Measurements from ENCODE around the gene IRF2.
A peak's percentile ranks its signal among the peaks of the same experiment; 100 is the strongest.

The IRF2 gene

DNA sequence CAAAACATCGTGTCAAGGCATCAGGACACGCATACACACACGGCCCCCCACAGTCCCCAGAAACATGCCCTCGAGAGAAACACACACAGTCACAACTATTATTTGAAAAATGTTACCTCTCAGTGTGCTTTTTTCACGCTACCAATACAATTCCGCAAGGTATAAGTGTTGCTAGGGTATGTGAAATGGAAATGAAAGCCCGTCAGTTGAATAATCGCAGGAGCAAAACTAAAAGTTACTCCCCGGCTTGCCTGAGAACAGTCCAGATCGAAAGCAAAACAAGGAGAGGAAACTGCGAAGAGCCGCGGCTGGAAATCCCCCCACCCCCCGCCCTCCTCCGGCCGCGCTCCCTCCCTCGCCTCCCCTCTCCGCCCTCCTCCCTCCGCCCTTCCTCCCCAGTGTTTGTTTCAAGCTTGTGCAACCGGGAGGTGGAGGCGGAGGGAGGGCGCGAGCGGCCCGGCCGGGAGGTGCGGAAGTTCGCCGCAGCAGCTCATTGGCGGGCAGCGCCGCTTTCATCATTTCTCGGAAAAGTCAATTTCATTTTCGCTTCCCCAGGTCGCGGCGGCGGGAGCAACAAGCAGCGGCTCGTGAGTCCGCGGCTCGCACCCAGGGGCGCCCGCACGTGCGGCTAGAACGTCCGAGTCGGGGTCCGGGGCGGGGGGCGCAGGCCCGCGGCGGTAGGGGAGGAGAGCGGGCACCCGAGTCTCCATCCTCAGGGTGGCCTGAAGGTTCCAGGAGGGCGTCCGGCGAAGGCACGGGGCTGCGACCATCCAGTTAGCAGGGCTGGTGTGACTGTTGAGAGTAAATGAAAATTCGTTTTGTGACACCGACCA lies at the start of gene IRF2:
IRF2 (minus strand) TSS at position 288 of the 833 bp plus-strand sequence. CDS start 45,486 bp downstream, outside the sequence.
- DNase-seq (ENCODE audit: insufficient read length, low spot score), result peak; percentile 78

DNA sequence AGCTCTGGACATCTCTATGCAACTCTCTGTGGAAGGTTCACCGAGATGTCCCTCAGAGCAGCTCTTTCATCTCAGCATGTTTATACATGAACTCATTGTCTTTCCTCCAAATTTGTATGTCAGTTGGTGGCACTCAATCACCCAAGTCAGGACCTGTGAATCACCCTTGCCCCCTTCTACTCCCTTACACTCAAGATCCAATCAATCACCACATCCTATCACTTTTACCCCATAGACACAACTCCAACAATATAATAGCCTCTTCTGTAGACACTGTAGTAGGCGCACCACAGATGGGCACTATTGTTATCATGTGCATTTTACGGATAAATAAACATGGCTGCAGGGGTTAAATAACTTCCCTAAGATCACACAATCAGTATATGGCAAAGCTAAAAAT lies 41.3 kb upstream of the IRF2 start:
- DNase-seq (ENCODE audit: insufficient read length, low spot score) (no peak), FAIRE-seq (no peak)
- TF ChIP-seq, protein P1, sequence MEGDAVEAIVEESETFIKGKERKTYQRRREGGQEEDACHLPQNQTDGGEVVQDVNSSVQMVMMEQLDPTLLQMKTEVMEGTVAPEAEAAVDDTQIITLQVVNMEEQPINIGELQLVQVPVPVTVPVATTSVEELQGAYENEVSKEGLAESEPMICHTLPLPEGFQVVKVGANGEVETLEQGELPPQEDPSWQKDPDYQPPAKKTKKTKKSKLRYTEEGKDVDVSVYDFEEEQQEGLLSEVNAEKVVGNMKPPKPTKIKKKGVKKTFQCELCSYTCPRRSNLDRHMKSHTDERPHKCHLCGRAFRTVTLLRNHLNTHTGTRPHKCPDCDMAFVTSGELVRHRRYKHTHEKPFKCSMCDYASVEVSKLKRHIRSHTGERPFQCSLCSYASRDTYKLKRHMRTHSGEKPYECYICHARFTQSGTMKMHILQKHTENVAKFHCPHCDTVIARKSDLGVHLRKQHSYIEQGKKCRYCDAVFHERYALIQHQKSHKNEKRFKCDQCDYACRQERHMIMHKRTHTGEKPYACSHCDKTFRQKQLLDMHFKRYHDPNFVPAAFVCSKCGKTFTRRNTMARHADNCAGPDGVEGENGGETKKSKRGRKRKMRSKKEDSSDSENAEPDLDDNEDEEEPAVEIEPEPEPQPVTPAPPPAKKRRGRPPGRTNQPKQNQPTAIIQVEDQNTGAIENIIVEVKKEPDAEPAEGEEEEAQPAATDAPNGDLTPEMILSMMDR (IDR thresholded peaks at IDR 0.05; ENCODE audit: insufficient read depth, missing control alignments), result no peak

More for the DNA sequence above, at the start of gene IRF2:
- TF ChIP-seq, protein P1 (IDR thresholded peaks at IDR 0.05; ENCODE audit: insufficient read depth, missing control alignments), result no peak
- FAIRE-seq, result no peak

- DNase-seq (ENCODE audit: insufficient read length, low spot score) (no peak), FAIRE-seq (no peak)
- TF ChIP-seq, protein P1 (IDR thresholded peaks at IDR 0.05; ENCODE audit: insufficient read depth, missing control alignments), result no peak
These were observed 40.0 kb upstream of the IRF2 start for GRCh38 chr4:184514121-184514988.

GRCh38 chr4:184513802-184514120 lies 39.4 kb upstream of the IRF2 start:
- DNase-seq (ENCODE audit: insufficient read length, low spot score), result no peak
- no peak for FAIRE-seq
- TF ChIP-seq, protein P1 (IDR thresholded peaks at IDR 0.05; ENCODE audit: insufficient read depth, missing control alignments), result no peak

GRCh38 chr4:184511156-184511555 lies 36.8 kb upstream of the IRF2 start:
- FAIRE-seq, result no peak
- TF ChIP-seq, protein P1 (IDR thresholded peaks at IDR 0.05; ENCODE audit: insufficient read depth, missing control alignments), result no peak

DNA sequence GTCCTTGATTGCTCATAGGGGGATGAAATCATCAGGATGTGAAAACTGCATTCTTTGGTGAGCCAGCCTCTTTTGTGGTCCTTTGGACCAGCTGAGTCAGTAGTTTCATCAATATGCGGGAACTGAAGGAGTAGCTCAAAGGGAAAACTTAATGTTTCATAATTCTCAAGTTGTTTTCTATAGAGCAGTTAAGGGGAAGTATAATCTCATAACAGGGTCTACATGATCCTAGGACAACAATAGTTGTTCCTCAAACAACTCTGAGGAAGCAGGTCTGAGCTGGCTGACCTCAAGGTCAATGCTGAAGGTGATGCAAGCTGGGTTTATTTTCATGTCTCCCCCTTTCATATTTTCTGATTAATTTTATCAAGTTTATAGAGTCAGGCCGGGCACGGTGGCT lies 36.1 kb upstream of the IRF2 start:
- no peak for DNase-seq (ENCODE audit: insufficient read length, low spot score)
- TF ChIP-seq, protein P1 (IDR thresholded peaks at IDR 0.05; ENCODE audit: insufficient read depth, missing control alignments), result no peak
- no peak for FAIRE-seq

More at GRCh38 chr4:184511156-184511555, 36.8 kb upstream of the IRF2 start:
- no peak for DNase-seq (ENCODE audit: insufficient read length, low spot score)
